ENCODE data around the gene FAM9B.

The FAM9B gene

GRCh38 chrX:9033989-9034388, at the start of gene FAM9B:
TSS of gene FAM9B (minus strand) at chrX:9034127. CDS start at chrX:9032986, 1,141 bp downstream.
- no peak for TF ChIP-seq CTCF (IDR thresholded peaks at IDR 0.05; ENCODE audit: insufficient read depth, missing control alignments)
- no peak for DNase-seq (ENCODE audit: insufficient read length, low spot score)
- no peak for FAIRE-seq

- no peak for TF ChIP-seq CTCF (IDR thresholded peaks at IDR 0.05; ENCODE audit: insufficient read depth, missing control alignments)
- FAIRE-seq (no peak), DNase-seq (ENCODE audit: insufficient read length, low spot score) (no peak)
These were observed 47.3 kb upstream of the FAM9B start for GRCh38 chrX:9081271-9081670.

- TF ChIP-seq CTCF (IDR thresholded peaks at IDR 0.05; ENCODE audit: insufficient read depth, missing control alignments) = no peak
- FAIRE-seq (no peak), DNase-seq (ENCODE audit: insufficient read length, low spot score) (no peak)
These were observed 40.4 kb upstream of the FAM9B start for GRCh38 chrX:9074326-9074725.

- no peak for FAIRE-seq
- no peak for TF ChIP-seq CTCF (IDR thresholded peaks at IDR 0.05; ENCODE audit: insufficient read depth, missing control alignments)
- DNase-seq (ENCODE audit: insufficient read length, low spot score) = no peak
These were observed 38.4 kb upstream of the FAM9B start for GRCh38 chrX:9072281-9072680.

- FAIRE-seq (no peak), DNase-seq (ENCODE audit: insufficient read length, low spot score) (no peak)
- no peak for TF ChIP-seq CTCF (IDR thresholded peaks at IDR 0.05; ENCODE audit: insufficient read depth, missing control alignments)
These were observed 37.2 kb upstream of the FAM9B start for GRCh38 chrX:9071031-9071650.

- FAIRE-seq (no peak), DNase-seq (ENCODE audit: insufficient read length, low spot score) (no peak)
- no peak for TF ChIP-seq CTCF (IDR thresholded peaks at IDR 0.05; ENCODE audit: insufficient read depth, missing control alignments)
These were observed 35.6 kb upstream of the FAM9B start for GRCh38 chrX:9069573-9069972.

GRCh38 chrX:9064694-9065093, 30.8 kb upstream of the FAM9B start:
- DNase-seq (ENCODE audit: insufficient read length, low spot score) (no peak), FAIRE-seq (no peak)
- TF ChIP-seq CTCF (IDR thresholded peaks at IDR 0.05; ENCODE audit: insufficient read depth, missing control alignments) = no peak
